Midbrain (tissue), 1 donor: Measurements from ENCODE around the gene AKR1C1.
"Not testable (repeated sequence)": the region's sequence is repeated elsewhere in the genome, so short reads cannot be mapped to it uniquely, and the experiment has no call there.

Source experiments
- DNase-seq: peaks from one replicate; lab custom pipeline; 2025; lab: John Stamatoyannopoulos, UW

AKR1C1 gene

GRCh38 chr10:4983615-4984216 lies 20.5 kb downstream of the AKR1C1 start:
- DNase-seq, result no peak

DNA sequence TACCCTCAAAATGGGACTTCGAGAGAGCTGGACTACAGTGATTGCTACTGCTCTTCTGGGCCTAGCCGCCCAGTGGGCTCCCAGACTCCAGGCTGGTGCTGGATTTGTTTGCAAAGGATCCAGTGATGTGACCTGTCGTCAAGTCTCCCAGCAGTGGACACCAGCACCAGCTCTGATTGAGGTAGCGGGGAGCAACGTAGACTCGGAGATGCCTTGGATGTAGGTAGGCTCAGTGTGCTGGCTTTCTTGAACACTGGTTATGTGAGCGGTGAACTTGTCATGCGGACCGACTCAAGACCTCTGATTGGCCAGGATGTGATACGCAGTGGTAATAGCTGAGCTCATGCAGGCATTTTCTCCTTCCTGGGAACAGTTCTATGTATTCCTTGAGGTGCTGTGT lies 21.0 kb downstream of the AKR1C1 start:
- no peak for DNase-seq

- no peak for DNase-seq
Measured at GRCh38 chr10:4984971-4985594, 21.9 kb downstream of the AKR1C1 start.

DNA sequence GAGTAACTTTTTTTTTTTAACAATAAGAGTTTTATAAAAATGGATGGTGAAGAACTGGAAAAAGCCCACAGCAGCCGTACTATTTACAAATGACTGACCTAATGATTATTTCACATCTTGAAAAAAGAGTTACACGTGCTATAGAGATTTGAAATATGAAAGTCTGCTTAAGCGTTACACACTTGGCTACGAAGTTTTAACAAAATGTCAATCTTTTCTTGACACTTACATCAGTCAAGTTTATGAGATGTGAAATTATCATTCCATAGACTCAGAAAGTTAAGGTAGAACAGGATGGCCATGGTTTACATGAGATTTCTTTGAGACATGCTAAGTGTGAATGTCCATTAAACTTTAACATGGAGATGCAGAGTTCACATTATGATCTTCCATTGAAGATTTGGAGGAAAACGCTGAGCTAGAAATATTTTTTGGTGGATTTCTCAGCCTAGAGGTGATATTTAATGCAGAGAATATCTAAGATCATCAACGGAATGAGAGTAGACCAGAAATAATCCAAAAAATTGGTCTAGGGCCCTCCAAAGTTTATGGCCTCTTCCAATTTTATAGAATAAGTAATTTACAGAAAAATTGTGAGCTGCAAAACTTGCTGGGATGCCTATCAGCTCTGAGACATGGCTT lies 24.9 kb downstream of the AKR1C1 start:
- DNase-seq, result not testable (repeated sequence)

GRCh38 chr10:4990217-4990616 lies 27.0 kb downstream of the AKR1C1 start:
- no peak for DNase-seq

- DNase-seq, result not testable (repeated sequence)
Measured at GRCh38 chr10:4991463-4991862, 28.2 kb downstream of the AKR1C1 start.

GRCh38 chr10:4992564-4992963 lies 29.3 kb downstream of the AKR1C1 start:
- not testable (repeated sequence) for DNase-seq

- not testable (repeated sequence) for DNase-seq
Measured at GRCh38 chr10:4994260-4994659, 31.0 kb downstream of the AKR1C1 start.

GRCh38 chr10:4998671-4999070 lies 35.5 kb downstream of the AKR1C1 start:
- DNase-seq, result no peak

GRCh38 chr10:5002013-5002727 lies 39.0 kb downstream of the AKR1C1 start:
- no peak for DNase-seq

- DNase-seq, result not testable (repeated sequence)
Measured at GRCh38 chr10:5003127-5004029, 40.2 kb downstream of the AKR1C1 start, which contains the start of gene AKR1C2. AKR1C2 (minus strand) TSS chr10:5003857; CDS start chr10:5003835, 22 bp downstream.

DNA sequence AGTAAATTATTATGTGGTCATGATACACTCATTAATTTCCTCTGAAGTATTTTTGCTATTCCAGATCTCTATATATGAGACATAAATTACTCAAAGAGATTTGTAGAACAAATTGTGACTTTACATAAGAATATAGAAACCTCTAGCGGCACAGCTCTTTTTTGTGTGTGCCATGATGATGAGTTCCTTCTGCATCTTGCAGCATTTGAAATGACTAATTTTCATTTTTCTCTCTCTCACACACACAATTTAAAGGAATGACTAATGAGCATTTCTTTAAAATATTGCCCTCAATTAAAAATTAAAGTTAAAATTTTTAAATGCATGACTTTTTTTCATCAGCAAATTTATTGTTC lies 40.8 kb downstream of the AKR1C1 start:
- not testable (repeated sequence) for DNase-seq

- not testable (repeated sequence) for DNase-seq
Measured at GRCh38 chr10:5004501-5004900, 41.3 kb downstream of the AKR1C1 start.

- not testable (repeated sequence) for DNase-seq
Measured at GRCh38 chr10:5008857-5009548, 45.8 kb downstream of the AKR1C1 start.

DNA sequence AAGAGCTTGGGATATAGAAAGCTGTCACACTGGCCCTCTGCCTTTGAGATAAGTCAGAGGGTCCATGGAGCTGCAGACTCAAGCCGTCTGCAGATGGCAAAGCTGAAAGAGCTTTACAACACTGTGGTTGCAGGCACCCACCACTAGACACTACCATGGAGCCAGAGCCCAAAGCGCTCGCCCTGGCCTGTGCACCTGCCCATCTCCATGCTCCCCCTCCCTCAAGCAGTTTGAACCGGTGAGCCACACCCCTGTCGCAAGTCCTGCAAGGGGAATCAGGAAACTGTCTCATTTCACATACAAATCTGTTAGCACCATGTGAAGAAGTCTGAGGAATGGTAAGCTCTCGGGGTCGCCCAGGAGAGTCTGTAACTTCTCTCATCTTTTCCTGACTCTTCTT lies 46.8 kb downstream of the AKR1C1 start:
- not testable (repeated sequence) for DNase-seq

DNA sequence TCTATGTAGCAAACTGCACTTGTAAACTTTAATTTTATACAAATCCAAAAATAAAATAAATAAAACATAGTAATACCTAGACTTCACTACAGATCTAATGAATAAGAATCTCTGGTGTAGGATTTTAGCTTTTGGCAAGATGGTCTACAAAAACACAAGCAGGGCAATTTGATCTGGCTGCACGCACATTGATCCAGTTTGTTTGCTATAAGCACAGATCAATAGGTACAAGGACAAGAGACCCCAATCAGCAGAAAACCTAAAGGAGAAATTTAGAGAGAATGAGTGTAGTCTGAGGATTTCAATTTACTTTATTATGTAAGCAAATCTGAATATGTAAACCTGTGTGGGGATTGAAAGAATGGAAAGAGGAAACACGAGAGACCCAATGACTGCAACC lies 48.2 kb downstream of the AKR1C1 start:
- not testable (repeated sequence) for DNase-seq

DNA sequence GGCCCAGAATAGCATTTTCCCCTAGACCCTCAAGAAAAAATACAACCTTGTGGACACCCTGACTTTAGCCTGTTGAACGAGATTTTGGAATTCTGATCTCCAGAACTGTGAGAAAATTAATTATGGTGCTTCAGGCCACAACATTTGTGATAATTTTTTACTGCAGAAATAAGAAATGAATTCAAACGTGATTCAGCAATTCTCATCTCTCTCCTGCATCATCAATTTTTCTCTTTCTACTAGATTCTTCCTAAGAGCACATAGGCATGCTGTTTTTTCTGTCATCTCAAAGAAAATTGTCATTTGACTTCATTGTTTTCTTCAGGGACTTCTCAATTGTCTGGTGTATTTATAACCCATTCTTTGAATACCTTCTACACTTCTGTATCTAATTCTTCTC lies 49.4 kb downstream of the AKR1C1 start:
- DNase-seq, result no peak

GRCh38 chr10:5013385-5013784 lies 50.2 kb downstream of the AKR1C1 start:
- DNase-seq, result no peak

GRCh38 chr10:5014200-5014910 lies 51.1 kb downstream of the AKR1C1 start:
- DNase-seq, result not testable (repeated sequence)

- no peak for DNase-seq
Measured at GRCh38 chr10:5014936-5015335, 51.7 kb downstream of the AKR1C1 start.
